CD14-positive monocyte (primary cell): ENCODE results near the gene MDH2. TPM values are rescaled to one million over a fixed set of nuclear protein-coding genes. Genes with fewer than 3 reads are reported as not detected.

Experiments used
- DNase-seq, 3 donors: peaks; one replicate each; pipeline ENCODE4 v3.0.0-alpha.2; 2011 to 2022
- H2AFZ ChIP-seq: 2 replicates; pipeline ENCODE4 v1.6.0; 2012; ENCODE audit warnings: mild to moderate bottlenecking, low read depth, low read length, inconsistent platforms; ENCODE audit not compliant: insufficient read depth, poor library complexity, severe bottlenecking
- H3K27ac ChIP-seq, 2 donors: 1 replicate in 1 of 2; 2 replicates in 1 of 2; pipeline ENCODE4 v1.5.1; 2012 to 2013; ENCODE audit warnings: low read length in 2 of 2, control low read depth in 1 of 2, inconsistent platforms in 1 of 2, low read depth in 1 of 2, mild to moderate bottlenecking in 1 of 2
- H3K27me3 ChIP-seq, 2 donors: one replicate each; pipeline versions ENCODE4 v1.6.0 to v1.6.1; 2011 to 2013; ENCODE audit warnings: low read length in 2 of 2; ENCODE audit not compliant: control insufficient read depth in 2 of 2, insufficient read depth in 2 of 2
- H3K36me3 ChIP-seq, 2 donors: replicated peaks in 1 of 2; 1 replicate in 1 of 2; 2 replicates in 1 of 2; pipeline versions ENCODE4 v1.5.1 to v1.6.1; 2012 to 2013; ENCODE audit warnings: low read length in 2 of 2, control low read depth in 1 of 2, inconsistent platforms in 1 of 2, mild to moderate bottlenecking in 1 of 2; ENCODE audit not compliant: insufficient read depth in 2 of 2, control insufficient read depth in 1 of 2
- H3K4me1 ChIP-seq, 2 donors: 1 replicate in 1 of 2; 2 replicates in 1 of 2; pipeline versions ENCODE4 v1.5.1 to v1.6.1; 2012 to 2013; ENCODE audit warnings: low read length in 2 of 2, control low read depth in 1 of 2, inconsistent platforms in 1 of 2, mild to moderate bottlenecking in 1 of 2, moderate library complexity in 1 of 2; ENCODE audit not compliant: insufficient read depth in 2 of 2, control insufficient read depth in 1 of 2
- H3K4me2 ChIP-seq: replicated peaks from 2 replicates; pipeline ENCODE3; 2012; ENCODE audit warnings: low read length, moderate library complexity, mild to moderate bottlenecking; ENCODE audit not compliant: poor library complexity, severe bottlenecking; ENCODE audit errors: extremely low read depth
- H3K4me3 ChIP-seq, 3 experiments: fragments of 200-600 bp in 1 of 3; sonication (generic) in 1 of 3; replicated peaks in 1 of 3; 1 replicate in 2 of 3; 2 replicates in 1 of 3; pipeline ENCODE4 v1.5.1; 2011 to 2013; ENCODE audit warnings: low read length in 3 of 3, mild to moderate bottlenecking in 3 of 3, control low read depth in 2 of 3, low read depth in 2 of 3, inconsistent platforms in 1 of 3, moderate library complexity in 1 of 3
- H3K79me2 ChIP-seq: 2 replicates; pipeline ENCODE4 v1.6.0; 2012; ENCODE audit warnings: mild to moderate bottlenecking, control low read depth, inconsistent platforms, low read length, moderate library complexity; ENCODE audit not compliant: insufficient read depth
- H3K9ac ChIP-seq: 2 replicates; pipeline ENCODE4 v1.6.0; 2017; ENCODE audit warnings: low read length, mild to moderate bottlenecking; ENCODE audit not compliant: insufficient read depth, poor library complexity, severe bottlenecking
- H3K9me3 ChIP-seq, 2 donors: replicated peaks in 1 of 2; 1 replicate in 1 of 2; 2 replicates in 1 of 2; pipeline versions ENCODE4 v1.5.1 to v1.6.1; 2012 to 2013; ENCODE audit warnings: low read length in 2 of 2, control low read depth in 1 of 2; ENCODE audit not compliant: control insufficient read depth in 1 of 2, insufficient read depth in 1 of 2
- H4K20me1 ChIP-seq: 2 replicates; pipeline ENCODE4 v1.6.0; 2012; ENCODE audit warnings: mild to moderate bottlenecking, low read length, control low read depth, moderate library complexity; ENCODE audit not compliant: insufficient read depth
- H3K27ac Mint-ChIP-seq, 7 donors: one replicate each; pipeline ENCODE4 v1.8.0; 2020; ENCODE audit warnings: mild to moderate bottlenecking in 7 of 7, mixed read lengths in 7 of 7, moderate library complexity in 6 of 7, inconsistent platforms in 2 of 7
- H3K27me3 Mint-ChIP-seq, 3 donors: one replicate each; pipeline ENCODE4 v1.8.0; 2021 to 2022; ENCODE audit warnings: low read depth in 3 of 3, mild to moderate bottlenecking in 3 of 3, mixed read lengths in 3 of 3, moderate library complexity in 3 of 3, inconsistent platforms in 1 of 3
- H3K36me3 Mint-ChIP-seq, 2 donors: one replicate each; pipeline ENCODE4 v1.8.0; 2020; ENCODE audit warnings: mixed read lengths in 2 of 2, inconsistent platforms in 1 of 2, mild to moderate bottlenecking in 1 of 2
- H3K4me1 Mint-ChIP-seq: one replicate; pipeline ENCODE4 v1.8.0; 2020; ENCODE audit warnings: mild to moderate bottlenecking, mixed read lengths
- H3K4me3 Mint-ChIP-seq, 2 donors: one replicate each; pipeline ENCODE4 v1.8.0; 2020; ENCODE audit warnings: mild to moderate bottlenecking in 2 of 2, mixed read lengths in 2 of 2, moderate library complexity in 1 of 2
- H3K9me3 Mint-ChIP-seq, 7 donors: one replicate each; pipeline ENCODE4 v1.8.0; 2020 to 2022; ENCODE audit warnings: mixed read lengths in 7 of 7, mild to moderate bottlenecking in 6 of 7, moderate library complexity in 6 of 7, inconsistent platforms in 2 of 7
- CTCF ChIP-seq: fragments of 200-600 bp; IDR thresholded peaks from one replicate; pipeline ENCODE4 v1.8.0; 2022; ENCODE audit warnings: antibody characterized with exemption, mild to moderate bottlenecking
- WGBS: methylation state at CpG from one replicate; pipeline ENCODE4 v1.1.5; 2013; ENCODE audit warnings: missing lambda C conversion rate; ENCODE audit not compliant: insufficient coverage; 5-methylcytosine and 5-hydroxymethylcytosine counted together
- intact Hi-C, 2 donors: fragments of 100-400 bp; cut with micrococcal nuclease; formaldehyde crosslinking; loops; one replicate each; pipeline versions ENCODE4 v1.15.0 to v1.15.1; 2023
- polyA minus RNA-seq: library from RNA; depleted of rRNA, polyadenylated mRNA; stranded (reverse); fragments of >200 nt; gene quantifications from 2 replicates; pipeline ENCODE4 v1.2.3, GENCODE V29; 2012
- polyA plus RNA-seq, 3 donors: library from polyadenylated mRNA; depleted of rRNA in 1 of 3; unstranded in 2 of 3; stranded (reverse) in 1 of 3; fragments of 300-500 nt in 2 of 3; fragments of >200 nt in 1 of 3; fragmentation: Illumina TruSeq in 2 of 3; gene quantifications; 1 replicate in 2 of 3; 2 replicates in 1 of 3; pipeline ENCODE4 v1.2.3, GENCODE V29; 2012 to 2021
- total RNA-seq, 12 experiments: library from RNA in 1 of 12; stranded (reverse) in 1 of 12; fragments of 120-200 nt in 1 of 12; gene quantifications; one replicate each; pipeline ENCODE4 v1.2.4 and lab custom pipeline; 2013 to 2026; ENCODE audit warnings: mixed read lengths in 6 of 12, inconsistent platforms in 1 of 12

MDH2 gene
- 44.7 TPM for total RNA-seq (2013)
- polyA plus RNA-seq (100 to 1,000 TPM in 2 of 3 donors, 10 to 100 TPM in 1; 75.2 to 162 (median 129) TPM), polyA minus RNA-seq (29.8 and 48.2 TPM in 2 replicates), total RNA-seq (lab: John Stamatoyannopoulos, UW) (8.3 to 49.2 (median 44.2) reads per million in 11 experiments)

- peaks cover 19 to 34% of the 10 kb centered on the region in 2 donors for H3K4me1 ChIP-seq
- Mint-ChIP-seq H3K27ac (peak within 1 kb of the TSS; percentile 96 to 99 (median 98)), H3K27me3 (no peaks in the 10 kb centered on the region), H3K4me1 (peaks cover 49% of the 10 kb centered on the region), H3K4me3 (peak within 1 kb of the TSS; percentile 97 to 99), H3K9me3 (no peaks in the 10 kb centered on the region), H3K36me3 (peaks cover 25 to 48% of the 10 kb centered on the region in 2 donors)
- peak within 1 kb of the TSS; percentile 75 to 90 (median 75) for H3K4me3 ChIP-seq
- H4K20me1 ChIP-seq: peaks cover 53% of the 10 kb centered on the region
- H3K9ac ChIP-seq: peak within 1 kb of the TSS; percentile 97
- peaks cover 10 to 35% of the 10 kb centered on the region in 2 donors for H3K36me3 ChIP-seq
- H2AFZ ChIP-seq: peak within 1 kb of the TSS; percentile 87
- no peaks in the 10 kb centered on the region for H3K27me3 ChIP-seq
- no peaks in the 10 kb centered on the region for H3K9me3 ChIP-seq
- H3K27ac ChIP-seq: peak within 1 kb of the TSS; percentile 83 to 96
- H3K4me2 ChIP-seq: peak within 1 kb of the TSS; percentile 81
- H3K79me2 ChIP-seq: peaks cover 99% of the 10 kb centered on the region
- peak; percentile 93 to 96 (median 95) for DNase-seq
- TF ChIP-seq CTCF: no peak
- intact Hi-C loops: no loop called here
- WGBS: under 1% methylated on average over 52 of the region's 58 CpGs
These were observed at the start of gene MDH2, which contains the start of gene STYXL1 for GRCh38 chr7:76047811-76048667. TSS of gene MDH2 (plus strand) at chr7:76048106. CDS start at chr7:76048161, 55 bp downstream. TSS of gene STYXL1 (minus strand) at chr7:76048000. CDS start at chr7:76030523, 17,477 bp downstream.

GRCh38 chr7:76000566-76000965 is 47.3 kb upstream of the MDH2 start:
- no peaks in the 10 kb centered on the region for H3K27me3 ChIP-seq
- H3K4me3 Mint-ChIP-seq: no peak overlapping the region
- peaks cover 28% of the 10 kb centered on the region for H3K4me1 Mint-ChIP-seq
- H3K9me3 ChIP-seq: no peaks in the 10 kb centered on the region
- peaks cover 23 to 28% of the 10 kb centered on the region in 2 donors for H3K4me1 ChIP-seq
- no peak overlapping the region for H3K4me3 ChIP-seq
- H2AFZ ChIP-seq: no peak overlapping the region
- no peaks in the 10 kb centered on the region for H3K79me2 ChIP-seq
- TF ChIP-seq CTCF: no peak
- no peak overlapping the region for H3K9ac ChIP-seq
- intact Hi-C loops: no loop called here
- no peaks in the 10 kb centered on the region for H4K20me1 ChIP-seq
- no peak overlapping the region for H3K27ac ChIP-seq
- H3K4me2 ChIP-seq: no peak overlapping the region
- peaks cover 24 to 57% of the 10 kb centered on the region in 2 donors for H3K36me3 ChIP-seq
- 95% methylated on average over 9 of the region's 11 CpGs for WGBS
- H3K27me3 Mint-ChIP-seq: peaks cover 0 to 3% (median 0%) of the 10 kb centered on the region in 3 donors
- H3K36me3 Mint-ChIP-seq: peaks cover 56 to 71% of the 10 kb centered on the region in 2 donors
- peaks cover 0 to 7% (median 4%) of the 10 kb centered on the region in 7 donors for H3K9me3 Mint-ChIP-seq
- DNase-seq: no peak
- H3K27ac Mint-ChIP-seq: no peak overlapping the region
